Keratinocyte (primary cell): ENCODE measurements around the gene CIROP. TPM values are rescaled to one million over a fixed set of nuclear protein-coding genes. Genes with fewer than 3 reads are reported as not detected.
A peak's percentile ranks its signal among the peaks of the same experiment; 100 is the strongest.

Experiments used
- DNase-seq: peaks from one replicate; pipeline ENCODE4 v3.0.0-alpha.2; 2011; ENCODE audit warnings: low read depth, missing footprints, low spot score
- FAIRE-seq: peaks from 2 replicates; lab custom pipeline; 2011; peaks lifted over from hg19 to GRCh38; lab: Jason Lieb, UNC
- H2AFZ ChIP-seq: 2 replicates; pipeline ENCODE4 v1.6.0; 2012; ENCODE audit warnings: low read length, control low read depth, inconsistent platforms; ENCODE audit not compliant: control insufficient read depth
- H3K27ac ChIP-seq: 2 replicates; pipeline ENCODE4 v1.5.1; 2011; ENCODE audit warnings: low read length; ENCODE audit not compliant: control insufficient read depth, insufficient read depth
- H3K27me3 ChIP-seq: 3 replicates; pipeline ENCODE4 v1.6.0; 2011; ENCODE audit warnings: low read length; ENCODE audit not compliant: control insufficient read depth, insufficient read depth; ENCODE audit errors: extremely low read depth
- H3K36me3 ChIP-seq, 2 experiments: 2 replicates in 1 of 2; 3 replicates in 1 of 2; pipeline ENCODE4 v1.5.1; 2011; ENCODE audit warnings: low read length in 2 of 2, mild to moderate bottlenecking in 1 of 2; ENCODE audit not compliant: control insufficient read depth in 2 of 2, insufficient read depth in 2 of 2; ENCODE audit errors: extremely low read depth in 1 of 2
- H3K4me1 ChIP-seq: 3 replicates; pipeline ENCODE4 v1.5.1; 2011; ENCODE audit warnings: low read length; ENCODE audit not compliant: control insufficient read depth, insufficient read depth; ENCODE audit errors: extremely low read depth
- H3K4me2 ChIP-seq: 3 replicates; pipeline ENCODE4 v1.6.0; 2011; ENCODE audit warnings: low read depth, low read length; ENCODE audit not compliant: control insufficient read depth, insufficient read depth; ENCODE audit errors: extremely low read depth
- H3K4me3 ChIP-seq, 3 experiments: fragments of 200-600 bp in 1 of 3; sonication (generic) in 1 of 3; 2 replicates in 2 of 3; 3 replicates in 1 of 3; pipeline ENCODE4 v1.5.1; 2011 to 2016; ENCODE audit warnings: low read length in 3 of 3, mild to moderate bottlenecking in 3 of 3, control low read depth in 2 of 3, inconsistent platforms in 1 of 3, low read depth in 1 of 3, mixed read lengths in 1 of 3, mixed run types in 1 of 3, moderate library complexity in 1 of 3; ENCODE audit not compliant: control insufficient read depth in 2 of 3, insufficient read depth in 2 of 3; ENCODE audit errors: extremely low read depth in 1 of 3
- H3K79me2 ChIP-seq: 2 replicates; pipeline ENCODE4 v1.6.0; 2012; ENCODE audit warnings: low read length; ENCODE audit not compliant: control insufficient read depth, insufficient read depth
- H3K9ac ChIP-seq: 3 replicates; pipeline ENCODE4 v1.6.0; 2011; ENCODE audit warnings: low read length; ENCODE audit not compliant: control insufficient read depth, insufficient read depth; ENCODE audit errors: extremely low read depth
- H3K9me1 ChIP-seq: 3 replicates; pipeline ENCODE4 v1.6.0; 2011; ENCODE audit warnings: low read length; ENCODE audit not compliant: control insufficient read depth, insufficient read depth; ENCODE audit errors: extremely low read depth
- H3K9me3 ChIP-seq: 2 replicates; pipeline ENCODE4 v1.5.1; 2012; ENCODE audit warnings: low read depth, low read length; ENCODE audit not compliant: control insufficient read depth
- H4K20me1 ChIP-seq: 3 replicates; pipeline ENCODE4 v1.6.0; 2011; ENCODE audit warnings: low read length; ENCODE audit not compliant: control insufficient read depth, insufficient read depth; ENCODE audit errors: extremely low read depth
- CTCF ChIP-seq, 3 experiments: IDR thresholded peaks in 1 of 3; conservative IDR thresholded peaks in 1 of 3; optimal IDR thresholded peaks in 1 of 3; 2 replicates in 2 of 3; 3 replicates in 1 of 3; pipeline versions ENCODE3 to v1.5.1; 2011; ENCODE audit warnings: low read length in 3 of 3, mild to moderate bottlenecking in 3 of 3, moderate library complexity in 2 of 3, control low read depth in 1 of 3, inconsistent platforms in 1 of 3; ENCODE audit not compliant: insufficient read depth in 2 of 3; ENCODE audit errors: extremely low read depth in 1 of 3
- EZH2 ChIP-seq: IDR thresholded peaks from one replicate; pipeline ENCODE4 v1.6.1; 2012; ENCODE audit warnings: inconsistent platforms, mild to moderate bottlenecking, low read length, moderate library complexity
- dilution Hi-C: fragments of 300-500 bp; cut with MboI; formaldehyde crosslinking; loops from one replicate; pipeline ENCODE4 v1.7.0; 2020; ENCODE audit warnings: low sequenced_read_pairs; ENCODE audit not compliant: extremely low pct_ligation_motif_present
- polyA plus RNA-seq, 5 experiments: library from polyadenylated mRNA; depleted of rRNA in 3 of 5; stranded (reverse) in 3 of 5; stranded (forward) in 1 of 5; unstranded in 1 of 5; fragments of >200 nt; gene quantifications; 1 replicate in 1 of 5; 2 replicates in 3 of 5; 3 replicates in 1 of 5; pipeline versions ENCODE4 v1.2.1 to v1.2.3, GENCODE V29; 2011 to 2012; ENCODE audit warnings: missing spikeins in 2 of 5, low read depth in 1 of 5, low replicate concordance in 1 of 5

CIROP gene
- polyA plus RNA-seq, 1 donor (not counting 4 experiments of a cell fraction or from before 2014, with no cell fraction given): not detected

GRCh38 chr14:23114669-23115038 is 9.9 kb upstream of the CIROP start:
- peak overlapping the region; percentile 84 for H3K27ac ChIP-seq
- TF ChIP-seq CTCF (optimal IDR thresholded peaks at IDR 0.05 in 1 of 3, IDR thresholded peaks at IDR 0.05 in 1 of 3, conservative IDR thresholded peaks at IDR 0.05 in 1 of 3; ENCODE audit: extremely low read depth in 1 of 3, insufficient read depth in 2 of 3, low read length in 3 of 3) (peak in 1 of 3 experiments; percentile 25), EZH2 (no peak)
- no peak for DNase-seq
- H3K36me3 ChIP-seq: no peaks in the 10 kb centered on the region
- no peak for FAIRE-seq
- dilution Hi-C loops: no loop called here
- H3K9me3 ChIP-seq: no peaks in the 10 kb centered on the region
- peaks cover 21% of the 10 kb centered on the region for H3K4me1 ChIP-seq
- H3K79me2 ChIP-seq: no peaks in the 10 kb centered on the region
- no peaks in the 10 kb centered on the region for H3K27me3 ChIP-seq
- no peaks in the 10 kb centered on the region for H3K9me1 ChIP-seq
- peak overlapping the region; percentile 86 for H3K4me2 ChIP-seq
- no peaks in the 10 kb centered on the region for H4K20me1 ChIP-seq
- peak overlapping the region; percentile 31 for H2AFZ ChIP-seq
- H3K4me3 ChIP-seq: peak overlapping the region in 2 of 3 experiments; percentile 16 to 50
- peak overlapping the region; percentile 42 for H3K9ac ChIP-seq

- H3K36me3 ChIP-seq: no peaks in the 10 kb centered on the region
- H3K9ac ChIP-seq: no peak overlapping the region
- H2AFZ ChIP-seq: no peak overlapping the region
- DNase-seq: no peak
- no peaks in the 10 kb centered on the region for H3K9me3 ChIP-seq
- no peak overlapping the region for H3K4me2 ChIP-seq
- no peaks in the 10 kb centered on the region for H3K9me1 ChIP-seq
- TF ChIP-seq EZH2: no peak
- TF ChIP-seq CTCF (optimal IDR thresholded peaks at IDR 0.05 in 1 of 3, IDR thresholded peaks at IDR 0.05 in 1 of 3, conservative IDR thresholded peaks at IDR 0.05 in 1 of 3; ENCODE audit: extremely low read depth in 1 of 3, insufficient read depth in 2 of 3, low read length in 3 of 3): no peak
- H3K79me2 ChIP-seq: no peaks in the 10 kb centered on the region
- dilution Hi-C loops: no loop called here
- no peaks in the 10 kb centered on the region for H3K27me3 ChIP-seq
- no peak overlapping the region for H3K4me3 ChIP-seq
- H4K20me1 ChIP-seq: no peaks in the 10 kb centered on the region
- no peak for FAIRE-seq
- peaks cover 21% of the 10 kb centered on the region for H3K4me1 ChIP-seq
- H3K27ac ChIP-seq: no peak overlapping the region
These were observed 9.3 kb upstream of the CIROP start for GRCh38 chr14:23114120-23114458.
